ENCODE data around the gene KCNQ4.
A peak's percentile ranks its signal among the peaks of the same experiment; 100 is the strongest.

The KCNQ4 gene

GRCh38 chr1:40794974-40795715, 11.6 kb downstream of the KCNQ4 start:
- DNase-seq: no peak

GRCh38 chr1:40795811-40796586, 12.4 kb downstream of the KCNQ4 start:
- no peak for DNase-seq

- peak in 4 of 56 donors; percentile 8 to 21 (median 14) for DNase-seq
These were observed 13.5 kb downstream of the KCNQ4 start for GRCh38 chr1:40796939-40797667.

- DNase-seq: no peak
These were observed 14.1 kb downstream of the KCNQ4 start for GRCh38 chr1:40797668-40798010.

GRCh38 chr1:40798366-40799281, 15.0 kb downstream of the KCNQ4 start:
- no peak for DNase-seq

GRCh38 chr1:40799351-40799867, 15.8 kb downstream of the KCNQ4 start:
- peak in 1 of 56 donors; percentile 19 for DNase-seq

- no peak for DNase-seq
These were observed 18.1 kb downstream of the KCNQ4 start for GRCh38 chr1:40801742-40802077.

- peak in 16 of 56 donors; percentile 5 to 70 (median 28) for DNase-seq
These were observed 18.6 kb downstream of the KCNQ4 start for GRCh38 chr1:40802078-40802741.

GRCh38 chr1:40802742-40803113, 19.1 kb downstream of the KCNQ4 start:
- DNase-seq: no peak

GRCh38 chr1:40803447-40803846, 19.9 kb downstream of the KCNQ4 start:
- DNase-seq: no peak

GRCh38 chr1:40803902-40804301, 20.3 kb downstream of the KCNQ4 start:
- DNase-seq: no peak

GRCh38 chr1:40806240-40806639, 22.7 kb downstream of the KCNQ4 start:
- DNase-seq: no peak

GRCh38 chr1:40806731-40807695, 23.4 kb downstream of the KCNQ4 start:
- DNase-seq: no peak

GRCh38 chr1:40808002-40808401, 24.4 kb downstream of the KCNQ4 start:
- DNase-seq: no peak

GRCh38 chr1:40808444-40808843, 24.9 kb downstream of the KCNQ4 start:
- DNase-seq: no peak

- DNase-seq: no peak
These were observed 25.3 kb downstream of the KCNQ4 start for GRCh38 chr1:40808909-40809308.

GRCh38 chr1:40810927-40811326, 27.3 kb downstream of the KCNQ4 start:
- no peak for DNase-seq

- DNase-seq: no peak
These were observed 31.8 kb downstream of the KCNQ4 start for GRCh38 chr1:40815420-40815819.

GRCh38 chr1:40817791-40818263, 34.2 kb downstream of the KCNQ4 start:
- no peak for DNase-seq
